T-helper 2 cell treated with Interferon-gamma antibody and Interleukin-4, amounts not matched to agents 5 μg/mL and 100 μg/mL, for 36 hours (primary cell): Measurements from ENCODE around the gene SHROOM3.

Source experiments
- DNase-seq: peaks from one replicate; pipeline ENCODE4 v3.0.0; 2021; ENCODE audit warnings: low spot score
- H3K27ac Mint-ChIP-seq: one replicate; pipeline ENCODE4 v1.8.0; 2021; ENCODE audit warnings: mild to moderate bottlenecking, mixed read lengths
- H3K27me3 Mint-ChIP-seq: one replicate; pipeline ENCODE4 v1.8.0; 2021; ENCODE audit warnings: low read depth, mixed read lengths
- H3K36me3 Mint-ChIP-seq: one replicate; pipeline ENCODE4 v1.8.0; 2021; ENCODE audit warnings: low read depth, mixed read lengths
- H3K4me1 Mint-ChIP-seq: one replicate; pipeline ENCODE4 v1.8.0; 2021; ENCODE audit warnings: low read depth, mixed read lengths
- H3K4me3 Mint-ChIP-seq: one replicate; pipeline ENCODE4 v1.8.0; 2022; ENCODE audit warnings: mild to moderate bottlenecking, moderate library complexity, mixed read lengths
- H3K9me3 Mint-ChIP-seq: one replicate; pipeline ENCODE4 v1.8.0; 2021; ENCODE audit warnings: mixed read lengths

SHROOM3 gene

GRCh38 chr4:76644831-76645485 is 209.9 kb downstream of the SHROOM3 start:
- Mint-ChIP-seq H3K4me3 (no peak overlapping the region), H3K36me3 (no peaks in the 10 kb centered on the region), H3K9me3 (no peaks in the 10 kb centered on the region), H3K27me3 (peaks cover 10% of the 10 kb centered on the region), H3K27ac (no peak overlapping the region), H3K4me1 (no peaks in the 10 kb centered on the region)
- no peak for DNase-seq

GRCh38 chr4:76649086-76649485 is 214.1 kb downstream of the SHROOM3 start:
- DNase-seq, result no peak
- Mint-ChIP-seq H3K4me1 (no peaks in the 10 kb centered on the region), H3K36me3 (no peaks in the 10 kb centered on the region), H3K9me3 (no peaks in the 10 kb centered on the region), H3K27me3 (no peaks in the 10 kb centered on the region), H3K4me3 (no peak overlapping the region), H3K27ac (no peak overlapping the region)

GRCh38 chr4:76651616-76652015 is 216.6 kb downstream of the SHROOM3 start:
- Mint-ChIP-seq H3K9me3 (no peaks in the 10 kb centered on the region), H3K27ac (no peak overlapping the region), H3K36me3 (no peaks in the 10 kb centered on the region), H3K4me1 (no peaks in the 10 kb centered on the region), H3K27me3 (peaks cover 2% of the 10 kb centered on the region), H3K4me3 (no peak overlapping the region)
- no peak for DNase-seq

GRCh38 chr4:76652389-76652788 is 217.4 kb downstream of the SHROOM3 start:
- Mint-ChIP-seq H3K27me3 (peaks cover 2% of the 10 kb centered on the region), H3K9me3 (no peaks in the 10 kb centered on the region), H3K4me1 (no peaks in the 10 kb centered on the region), H3K27ac (no peak overlapping the region), H3K36me3 (no peaks in the 10 kb centered on the region), H3K4me3 (no peak overlapping the region)
- DNase-seq, result no peak

- Mint-ChIP-seq H3K4me1 (no peaks in the 10 kb centered on the region), H3K4me3 (no peak overlapping the region), H3K36me3 (no peaks in the 10 kb centered on the region), H3K27me3 (peaks cover 3% of the 10 kb centered on the region), H3K9me3 (no peaks in the 10 kb centered on the region), H3K27ac (no peak overlapping the region)
- no peak for DNase-seq
Measured at GRCh38 chr4:76654084-76654483, 219.1 kb downstream of the SHROOM3 start.

GRCh38 chr4:76654791-76655190 is 219.8 kb downstream of the SHROOM3 start:
- no peak for DNase-seq
- Mint-ChIP-seq H3K27me3 (peaks cover 4% of the 10 kb centered on the region), H3K27ac (no peak overlapping the region), H3K9me3 (no peaks in the 10 kb centered on the region), H3K4me1 (no peaks in the 10 kb centered on the region), H3K4me3 (no peak overlapping the region), H3K36me3 (no peaks in the 10 kb centered on the region)

GRCh38 chr4:76655566-76656479 is 220.8 kb downstream of the SHROOM3 start:
- Mint-ChIP-seq H3K36me3 (no peaks in the 10 kb centered on the region), H3K27me3 (peaks cover 4% of the 10 kb centered on the region), H3K4me1 (no peaks in the 10 kb centered on the region), H3K4me3 (no peak overlapping the region), H3K27ac (no peak overlapping the region), H3K9me3 (no peaks in the 10 kb centered on the region)
- DNase-seq, result no peak

- Mint-ChIP-seq H3K27me3 (peaks cover 4% of the 10 kb centered on the region), H3K4me3 (no peak overlapping the region), H3K9me3 (no peaks in the 10 kb centered on the region), H3K4me1 (no peaks in the 10 kb centered on the region), H3K27ac (no peak overlapping the region), H3K36me3 (no peaks in the 10 kb centered on the region)
- no peak for DNase-seq
Measured at GRCh38 chr4:76657443-76657842, 222.4 kb downstream of the SHROOM3 start.

- no peak for DNase-seq
- H3K9me3 Mint-ChIP-seq, result no peaks in the 10 kb centered on the region
- no peaks in the 10 kb centered on the region for H3K4me1 Mint-ChIP-seq
- H3K4me3 Mint-ChIP-seq, result no peak overlapping the region
- H3K27me3 Mint-ChIP-seq, result peaks cover 4% of the 10 kb centered on the region
- H3K36me3 Mint-ChIP-seq, result no peaks in the 10 kb centered on the region
- H3K27ac Mint-ChIP-seq, result no peak overlapping the region
Measured at GRCh38 chr4:76658231-76659102, 223.4 kb downstream of the SHROOM3 start.

GRCh38 chr4:76659103-76659490 is 224.1 kb downstream of the SHROOM3 start:
- no peak for DNase-seq
- peaks cover 4% of the 10 kb centered on the region for H3K27me3 Mint-ChIP-seq
- H3K27ac Mint-ChIP-seq, result no peak overlapping the region
- no peaks in the 10 kb centered on the region for H3K9me3 Mint-ChIP-seq
- H3K4me3 Mint-ChIP-seq, result no peak overlapping the region
- H3K36me3 Mint-ChIP-seq, result no peaks in the 10 kb centered on the region
- H3K4me1 Mint-ChIP-seq, result no peaks in the 10 kb centered on the region

GRCh38 chr4:76663824-76664223 is 228.8 kb downstream of the SHROOM3 start:
- Mint-ChIP-seq H3K27me3 (peaks cover 2% of the 10 kb centered on the region), H3K4me3 (no peak overlapping the region), H3K9me3 (no peaks in the 10 kb centered on the region), H3K4me1 (no peaks in the 10 kb centered on the region), H3K27ac (no peak overlapping the region), H3K36me3 (no peaks in the 10 kb centered on the region)
- no peak for DNase-seq

- DNase-seq, result no peak
- no peaks in the 10 kb centered on the region for H3K4me1 Mint-ChIP-seq
- H3K27ac Mint-ChIP-seq, result no peak overlapping the region
- H3K4me3 Mint-ChIP-seq, result no peak overlapping the region
- H3K36me3 Mint-ChIP-seq, result no peaks in the 10 kb centered on the region
- no peaks in the 10 kb centered on the region for H3K9me3 Mint-ChIP-seq
- peaks cover 4% of the 10 kb centered on the region for H3K27me3 Mint-ChIP-seq
Measured at GRCh38 chr4:76665153-76665552, 230.1 kb downstream of the SHROOM3 start.

GRCh38 chr4:76665721-76666120 is 230.7 kb downstream of the SHROOM3 start:
- Mint-ChIP-seq H3K4me3 (no peak overlapping the region), H3K4me1 (no peaks in the 10 kb centered on the region), H3K9me3 (no peaks in the 10 kb centered on the region), H3K36me3 (no peaks in the 10 kb centered on the region), H3K27ac (no peak overlapping the region), H3K27me3 (peaks cover 4% of the 10 kb centered on the region)
- no peak for DNase-seq
